ENCODE measurements around the gene STEAP4.

- TF ChIP-seq, protein P1, sequence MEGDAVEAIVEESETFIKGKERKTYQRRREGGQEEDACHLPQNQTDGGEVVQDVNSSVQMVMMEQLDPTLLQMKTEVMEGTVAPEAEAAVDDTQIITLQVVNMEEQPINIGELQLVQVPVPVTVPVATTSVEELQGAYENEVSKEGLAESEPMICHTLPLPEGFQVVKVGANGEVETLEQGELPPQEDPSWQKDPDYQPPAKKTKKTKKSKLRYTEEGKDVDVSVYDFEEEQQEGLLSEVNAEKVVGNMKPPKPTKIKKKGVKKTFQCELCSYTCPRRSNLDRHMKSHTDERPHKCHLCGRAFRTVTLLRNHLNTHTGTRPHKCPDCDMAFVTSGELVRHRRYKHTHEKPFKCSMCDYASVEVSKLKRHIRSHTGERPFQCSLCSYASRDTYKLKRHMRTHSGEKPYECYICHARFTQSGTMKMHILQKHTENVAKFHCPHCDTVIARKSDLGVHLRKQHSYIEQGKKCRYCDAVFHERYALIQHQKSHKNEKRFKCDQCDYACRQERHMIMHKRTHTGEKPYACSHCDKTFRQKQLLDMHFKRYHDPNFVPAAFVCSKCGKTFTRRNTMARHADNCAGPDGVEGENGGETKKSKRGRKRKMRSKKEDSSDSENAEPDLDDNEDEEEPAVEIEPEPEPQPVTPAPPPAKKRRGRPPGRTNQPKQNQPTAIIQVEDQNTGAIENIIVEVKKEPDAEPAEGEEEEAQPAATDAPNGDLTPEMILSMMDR (IDR thresholded peaks at IDR 0.05), result peak in 1 of 3 donors; percentile 64
- TF ChIP-seq POLR2A (IDR thresholded peaks at IDR 0.05), result no peak
These were observed 63.3 kb downstream of the STEAP4 start for GRCh38 chr7:88243345-88243909.

All from lower leg skin (tissue), 3 donors.